SK-N-SH (cell line): Measurements from ENCODE around the gene SCGB1D4. TPM values are rescaled to one million over a fixed set of nuclear protein-coding genes. Genes with fewer than 3 reads are reported as not detected.
A peak's percentile ranks its signal among the peaks of the same experiment; 100 is the strongest.

ENCODE experiments used
- CTCF ChIA-PET: fragments of 300-600, 350-600 bp; formaldehyde crosslinking; extraction: SDS; loops from one replicate; lab custom pipeline; 2021; lab: Yijun Ruan, JAX
- POLR2A ChIA-PET: fragments of 350-600 bp; sonication (Branson Sonifier 250); formaldehyde crosslinking; extraction: SDS; loops from one replicate; lab custom pipeline; 2020; ENCODE audit warnings: antibody characterized with exemption, inconsistent platforms; lab: Yijun Ruan, JAX
- DNase-seq: peaks from one replicate; pipeline ENCODE4 v3.0.0; 2012
- H2AFZ ChIP-seq: fragments of 200-600 bp; sonication (generic); 2 replicates; pipeline ENCODE4 v1.8.1; 2016; ENCODE audit warnings: antibody characterized with exemption, mild to moderate bottlenecking, low read depth
- H3F3A ChIP-seq: fragments of 200-600 bp; sonication (generic); replicated peaks from 2 replicates; pipeline ENCODE3; 2016; ENCODE audit warnings: antibody characterized with exemption, mild to moderate bottlenecking; ENCODE audit not compliant: insufficient read depth
- H3K27ac ChIP-seq, 2 experiments: fragments of 200-500 bp in 1 of 2; fragments of 200-600 bp in 1 of 2; sonication (Bioruptor generic) in 1 of 2; sonication (generic), shearing (Covaris generic) in 1 of 2; 2 replicates each; pipeline versions ENCODE4 v1.5.1 to v1.6.1; 2014 to 2016; ENCODE audit warnings: low read depth in 2 of 2, inconsistent platforms in 1 of 2, low read length in 1 of 2, mild to moderate bottlenecking in 1 of 2, mixed read lengths in 1 of 2
- H3K27me3 ChIP-seq: fragments of 200-600 bp; sonication (generic), shearing (Covaris generic); 2 replicates; pipeline ENCODE4 v1.6.1; 2016; ENCODE audit warnings: mixed run types; ENCODE audit not compliant: insufficient read depth
- H3K36me3 ChIP-seq, 2 experiments: fragments of 200-500 bp in 1 of 2; fragments of 200-600 bp in 1 of 2; sonication (Bioruptor generic) in 1 of 2; sonication (generic) in 1 of 2; replicated peaks in 1 of 2; 2 replicates each; pipeline versions ENCODE3 to v1.5.1; 2014 to 2016; ENCODE audit warnings: low read length in 1 of 2, mild to moderate bottlenecking in 1 of 2; ENCODE audit not compliant: insufficient read depth in 2 of 2, control insufficient read depth in 1 of 2
- H3K4me1 ChIP-seq, 2 experiments: fragments of 200-500 bp in 1 of 2; fragments of 200-600 bp in 1 of 2; sonication (Bioruptor generic) in 1 of 2; sonication (generic), shearing (Covaris generic) in 1 of 2; 2 replicates each; pipeline versions ENCODE4 v1.5.1 to v1.6.1; 2014 to 2016; ENCODE audit warnings: low read depth in 1 of 2, low read length in 1 of 2, mixed run types in 1 of 2; ENCODE audit not compliant: insufficient read depth in 2 of 2, control insufficient read depth in 1 of 2
- H3K4me2 ChIP-seq: fragments of 200-600 bp; sonication (generic), shearing (Covaris generic); 2 replicates; pipeline ENCODE4 v1.6.1; 2017; ENCODE audit warnings: mixed run types
- H3K4me3 ChIP-seq, 2 experiments: fragments of 200-500 bp in 1 of 2; fragments of 200-600 bp in 1 of 2; sonication (Bioruptor generic) in 1 of 2; sonication (generic), shearing (Covaris generic) in 1 of 2; 2 replicates each; pipeline versions ENCODE4 v1.5.1 to v1.8.1; 2014 to 2016; ENCODE audit warnings: low read depth in 2 of 2, inconsistent platforms in 1 of 2, low read length in 1 of 2, mild to moderate bottlenecking in 1 of 2, mixed read lengths in 1 of 2, moderate library complexity in 1 of 2
- H3K79me2 ChIP-seq: fragments of 200-600 bp; sonication (generic); 2 replicates; pipeline ENCODE4 v1.8.1; 2017; ENCODE audit warnings: mild to moderate bottlenecking; ENCODE audit not compliant: insufficient read depth
- H3K9ac ChIP-seq: fragments of 200-600 bp; sonication (generic); 2 replicates; pipeline ENCODE4 v1.6.1; 2017; ENCODE audit warnings: mixed run types
- H3K9me2 ChIP-seq: fragments of 200-600 bp; sonication (generic); 2 replicates; pipeline ENCODE4 v1.6.1; 2017; ENCODE audit warnings: mixed run types
- H3K9me3 ChIP-seq: fragments of 200-600 bp; sonication (generic); 2 replicates; pipeline ENCODE4 v1.6.1; 2017; ENCODE audit warnings: mixed run types, mild to moderate bottlenecking, moderate library complexity
- H4K20me1 ChIP-seq: fragments of 200-600 bp; sonication (generic); 2 replicates; pipeline ENCODE4 v1.6.1; 2017; ENCODE audit warnings: mild to moderate bottlenecking, mixed run types; ENCODE audit not compliant: insufficient read depth
- CHD2 ChIP-seq: fragments of 150-350 bp; IDR thresholded peaks from 2 replicates; pipeline ENCODE4 v1.6.1; 2018; ENCODE audit warnings: low read length; ENCODE audit not compliant: partially characterized antibody
- ELF1 ChIP-seq: IDR thresholded peaks from 2 replicates; pipeline ENCODE4 v1.4.0; 2012
- EZH2phosphoT487 ChIP-seq: fragments of 200-600 bp; sonication (generic); IDR thresholded peaks from 2 replicates; pipeline ENCODE4 v1.6.1; 2017; ENCODE audit warnings: low read depth, mixed run types, mild to moderate bottlenecking, antibody characterized with exemption, moderate library complexity, borderline replicate concordance
- NFIC ChIP-seq: IDR thresholded peaks from 2 replicates; pipeline ENCODE4 v1.4.0; 2012; ENCODE audit warnings: borderline replicate concordance
- REST ChIP-seq: IDR thresholded peaks from 2 replicates; pipeline ENCODE4 v1.6.1; 2012; ENCODE audit warnings: mild to moderate bottlenecking, low read depth, low read length, moderate library complexity
- TEAD4 ChIP-seq: IDR thresholded peaks from 2 replicates; pipeline ENCODE4 v1.4.0; 2012; ENCODE audit warnings: mild to moderate bottlenecking, borderline replicate concordance; ENCODE audit not compliant: insufficient read depth
- ZBTB33 ChIP-seq: IDR thresholded peaks from 2 replicates; pipeline ENCODE4 v1.4.0; 2012; ENCODE audit warnings: low read depth, borderline replicate concordance
- WGBS: methylation state at CpG from one replicate; pipeline ENCODE4 v1.1.6; 2017; ENCODE audit warnings: low lambda C conversion rate; 5-methylcytosine and 5-hydroxymethylcytosine counted together
- polyA plus RNA-seq, 3 experiments: library from polyadenylated mRNA; depleted of rRNA; stranded (reverse); fragments of >200 nt; gene quantifications; 2 replicates each; pipeline ENCODE4 v1.2.3, GENCODE V29; 2012

Gene SCGB1D4
- polyA plus RNA-seq, 1 of the 3 experiments (the other 2 are of a cell fraction) = not detected

GRCh38 chr11:62295504-62295903, 3.4 kb downstream of the SCGB1D4 start:
- no peak for DNase-seq

DNA sequence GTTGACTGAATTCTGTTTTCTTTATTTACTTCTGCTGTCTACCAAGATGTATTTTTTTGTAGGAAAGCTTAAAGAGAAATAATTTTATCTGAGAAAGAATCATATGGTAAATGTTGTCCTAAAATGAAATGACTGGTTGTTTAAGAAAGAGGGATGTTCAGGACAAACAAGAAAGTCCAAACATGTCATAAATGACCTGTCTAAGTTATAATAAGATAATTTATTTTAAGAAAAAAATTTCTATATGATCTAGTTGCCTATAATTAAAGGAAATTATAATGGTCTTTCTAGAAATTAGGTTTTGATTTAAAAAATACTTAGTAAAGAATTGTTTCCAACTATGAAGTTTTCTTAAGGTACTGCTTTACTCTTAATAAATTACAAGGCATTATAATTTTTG, 18.4 kb downstream of the SCGB1D4 start:
- H3K36me3 ChIP-seq = no peaks in the 10 kb centered on the region
- H3F3A ChIP-seq = no peaks in the 10 kb centered on the region
- no peak overlapping the region for H3K27ac ChIP-seq
- no peaks in the 10 kb centered on the region for H3K9me2 ChIP-seq
- H3K9ac ChIP-seq = no peak overlapping the region
- no peaks in the 10 kb centered on the region for H3K27me3 ChIP-seq
- H4K20me1 ChIP-seq = no peaks in the 10 kb centered on the region
- CTCF ChIA-PET = no interaction called here
- H3K9me3 ChIP-seq = peaks cover 11% of the 10 kb centered on the region
- H3K79me2 ChIP-seq = no peaks in the 10 kb centered on the region
- H3K4me1 ChIP-seq = no peaks in the 10 kb centered on the region
- POLR2A ChIA-PET = no interaction called here
- H3K4me2 ChIP-seq = no peak overlapping the region
- DNase-seq = no peak
- no peak overlapping the region for H3K4me3 ChIP-seq
- H2AFZ ChIP-seq = no peak overlapping the region
- no peak for TF ChIP-seq NFIC
- no peak for TF ChIP-seq EZH2phosphoT487
- TF ChIP-seq ZBTB33 = no peak
- no peak for TF ChIP-seq CHD2
- TF ChIP-seq ELF1 = no peak
- TF ChIP-seq, all 33 proteins: peak for 0

More at GRCh38 chr11:62295504-62295903, 3.4 kb downstream of the SCGB1D4 start:
- Histone ChIP-seq H3K4me3 (no peak overlapping the region), H3K27ac (no peak overlapping the region), H4K20me1 (no peaks in the 10 kb centered on the region), H3K36me3 (no peaks in the 10 kb centered on the region), H3F3A (no peaks in the 10 kb centered on the region), H3K27me3 (no peaks in the 10 kb centered on the region; the same call in 1 of the 2 replicates), H3K79me2 (no peaks in the 10 kb centered on the region), H3K4me2 (no peak overlapping the region), H3K9me2 (no peaks in the 10 kb centered on the region), H3K9ac (no peak overlapping the region), H3K9me3 (no peaks in the 10 kb centered on the region), H2AFZ (no peak overlapping the region), H3K4me1 (no peaks in the 10 kb centered on the region)
- CTCF ChIA-PET = interaction anchor here (1.0 to 1.2 kb wide), 2 partner anchors 15 to 78 kb away, joined by 3 read pairs; no protein-coding TSS in a partner anchor
- TF ChIP-seq REST (peak; percentile 93), CHD2 (no peak), TEAD4 (no peak)
- POLR2A ChIA-PET = no interaction called here
- 0% methylated on average over 1 of the region's 2 CpGs for WGBS
